ENCODE data around the gene TIAM1. TPM values are rescaled to one million over a fixed set of nuclear protein-coding genes. Genes with fewer than 3 reads are reported as not detected.

Gene TIAM1
- total RNA-seq, 1 donor from 2014 or later: 119 TPM

DNA sequence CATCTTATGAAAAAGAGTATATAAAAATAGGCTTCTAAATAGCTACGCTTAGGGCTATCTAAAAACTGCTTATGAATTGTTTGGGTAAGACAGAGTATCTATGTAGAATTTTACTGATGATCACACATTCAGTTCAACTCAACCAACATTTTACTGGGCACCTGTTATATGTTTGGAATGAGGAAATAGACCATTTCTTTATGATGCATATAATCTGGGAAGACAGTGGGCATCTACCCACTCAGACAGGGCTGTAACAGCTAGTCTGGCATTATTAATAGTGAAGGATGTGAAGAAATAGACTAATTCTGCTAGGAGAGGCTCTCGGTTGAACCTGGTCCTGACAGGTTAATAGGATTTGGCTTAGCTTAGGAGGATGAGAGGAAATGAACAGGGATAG lies 56.9 kb downstream of the TIAM1 start:
- intact Hi-C loops (cut with micrococcal nuclease): no loop called here
- peaks cover 17% of the 10 kb centered on the region for H3K9me3 Mint-ChIP-seq
- no peak overlapping the region for H3K4me3 Mint-ChIP-seq
- no peaks in the 10 kb centered on the region for H3K27me3 Mint-ChIP-seq (ENCODE audit: insufficient read depth)
- H3K4me1 Mint-ChIP-seq (ENCODE audit: low read depth): peaks cover 47% of the 10 kb centered on the region
- no peak overlapping the region for H3K27ac Mint-ChIP-seq
- DNase-seq (ENCODE audit: low spot score): no peak
- H3K36me3 Mint-ChIP-seq (ENCODE audit: low read depth): peaks cover 27% of the 10 kb centered on the region

GRCh38 chr21:31286621-31287020 lies 57.4 kb downstream of the TIAM1 start:
- Mint-ChIP-seq H3K9me3 (peaks cover 17% of the 10 kb centered on the region), H3K27me3 (ENCODE audit: insufficient read depth) (no peaks in the 10 kb centered on the region), H3K4me3 (no peak overlapping the region), H3K36me3 (ENCODE audit: low read depth) (peaks cover 22% of the 10 kb centered on the region), H3K4me1 (ENCODE audit: low read depth) (peaks cover 41% of the 10 kb centered on the region), H3K27ac (no peak overlapping the region)
- DNase-seq (ENCODE audit: low spot score): no peak
- intact Hi-C loops (cut with micrococcal nuclease): no loop called here

DNA sequence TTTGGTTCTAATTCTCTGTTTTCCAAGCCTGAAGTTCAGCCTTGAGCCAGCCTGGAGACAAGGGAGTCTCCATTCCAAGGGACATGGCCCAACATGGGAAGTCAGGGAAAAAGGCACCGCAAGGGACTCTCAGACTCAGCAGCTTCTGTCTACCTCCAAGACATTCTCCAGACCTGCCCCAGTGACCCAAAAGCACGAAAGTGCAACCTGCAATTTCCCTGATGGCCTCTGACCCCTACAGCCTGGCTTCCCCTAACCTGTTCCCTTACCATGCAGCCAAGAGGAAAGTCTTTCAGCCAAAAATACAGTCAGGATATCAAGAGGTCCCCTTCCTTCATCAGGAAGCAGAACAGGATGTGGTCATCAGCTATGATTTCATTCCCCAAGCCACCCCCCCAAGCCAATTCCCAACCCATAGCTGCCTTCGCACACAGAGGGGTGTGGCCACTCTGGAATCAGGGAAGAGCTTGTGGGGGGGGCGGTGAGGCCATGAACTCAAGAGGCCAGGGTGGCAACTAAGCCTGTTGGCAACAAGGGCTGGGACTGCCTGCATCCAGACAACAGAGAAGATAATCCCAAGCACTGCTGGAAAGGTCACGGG lies 59.2 kb downstream of the TIAM1 start:
- peaks cover 17% of the 10 kb centered on the region for H3K9me3 Mint-ChIP-seq
- DNase-seq (ENCODE audit: low spot score): no peak
- intact Hi-C loops (cut with micrococcal nuclease): no loop called here
- no peak overlapping the region for H3K27ac Mint-ChIP-seq
- H3K27me3 Mint-ChIP-seq (ENCODE audit: insufficient read depth): no peaks in the 10 kb centered on the region
- peaks cover 35% of the 10 kb centered on the region for H3K4me1 Mint-ChIP-seq (ENCODE audit: low read depth)
- H3K4me3 Mint-ChIP-seq: no peak overlapping the region
- peaks cover 25% of the 10 kb centered on the region for H3K36me3 Mint-ChIP-seq (ENCODE audit: low read depth)

- peaks cover 7% of the 10 kb centered on the region for H3K9me3 Mint-ChIP-seq
- no peak overlapping the region for H3K27ac Mint-ChIP-seq
- intact Hi-C loops (cut with micrococcal nuclease): loop anchor here (1.0 kb wide), 1 partner anchor 10 kb away; no protein-coding TSS in a partner anchor
- DNase-seq (ENCODE audit: low spot score): no peak
- peaks cover 18% of the 10 kb centered on the region for H3K36me3 Mint-ChIP-seq (ENCODE audit: low read depth)
- H3K4me1 Mint-ChIP-seq (ENCODE audit: low read depth): peaks cover 30% of the 10 kb centered on the region
- H3K4me3 Mint-ChIP-seq: no peak overlapping the region
- H3K27me3 Mint-ChIP-seq (ENCODE audit: insufficient read depth): no peaks in the 10 kb centered on the region
These were observed 61.0 kb downstream of the TIAM1 start for GRCh38 chr21:31283025-31283424.

- H3K4me1 Mint-ChIP-seq (ENCODE audit: low read depth): peaks cover 23% of the 10 kb centered on the region
- no peaks in the 10 kb centered on the region for H3K27me3 Mint-ChIP-seq (ENCODE audit: insufficient read depth)
- intact Hi-C loops (cut with micrococcal nuclease): no loop called here
- H3K4me3 Mint-ChIP-seq: no peak overlapping the region
- H3K36me3 Mint-ChIP-seq (ENCODE audit: low read depth): peaks cover 15% of the 10 kb centered on the region
- peaks cover 2% of the 10 kb centered on the region for H3K9me3 Mint-ChIP-seq
- no peak for DNase-seq (ENCODE audit: low spot score)
- no peak overlapping the region for H3K27ac Mint-ChIP-seq
These were observed 61.9 kb downstream of the TIAM1 start for GRCh38 chr21:31282095-31282709.

- Mint-ChIP-seq H3K27me3 (ENCODE audit: insufficient read depth) (no peaks in the 10 kb centered on the region), H3K4me1 (ENCODE audit: low read depth) (peaks cover 21% of the 10 kb centered on the region), H3K4me3 (no peak overlapping the region), H3K27ac (no peak overlapping the region), H3K9me3 (no peaks in the 10 kb centered on the region), H3K36me3 (ENCODE audit: low read depth) (peaks cover 14% of the 10 kb centered on the region)
- intact Hi-C loops (cut with micrococcal nuclease): no loop called here
- no peak for DNase-seq (ENCODE audit: low spot score)
These were observed 62.5 kb downstream of the TIAM1 start for GRCh38 chr21:31281561-31281960.

DNA sequence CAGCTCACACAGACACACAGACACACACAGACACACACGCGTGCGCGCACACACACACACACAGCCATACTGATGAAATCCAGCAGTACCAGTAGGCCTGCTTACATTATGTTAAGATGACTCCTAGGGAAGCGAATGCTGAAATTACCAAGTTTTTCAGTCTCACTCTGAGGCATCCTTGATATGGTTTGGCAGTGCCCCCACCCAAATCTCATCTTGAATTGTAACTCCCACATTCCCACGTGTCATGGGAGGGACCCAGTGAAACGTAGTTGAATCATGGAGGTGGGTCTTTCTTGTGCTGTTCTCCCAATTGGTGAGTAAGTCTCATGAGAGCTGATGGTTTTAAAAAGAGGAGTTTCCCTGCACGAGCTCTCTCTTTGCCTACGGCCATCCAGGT lies 64.1 kb downstream of the TIAM1 start:
- no peak overlapping the region for H3K27ac Mint-ChIP-seq
- no peak overlapping the region for H3K4me3 Mint-ChIP-seq
- H3K9me3 Mint-ChIP-seq: no peaks in the 10 kb centered on the region
- intact Hi-C loops (cut with micrococcal nuclease): no loop called here
- H3K27me3 Mint-ChIP-seq (ENCODE audit: insufficient read depth): no peaks in the 10 kb centered on the region
- H3K36me3 Mint-ChIP-seq (ENCODE audit: low read depth): peaks cover 17% of the 10 kb centered on the region
- H3K4me1 Mint-ChIP-seq (ENCODE audit: low read depth): peaks cover 16% of the 10 kb centered on the region
- no peak for DNase-seq (ENCODE audit: low spot score)

DNA sequence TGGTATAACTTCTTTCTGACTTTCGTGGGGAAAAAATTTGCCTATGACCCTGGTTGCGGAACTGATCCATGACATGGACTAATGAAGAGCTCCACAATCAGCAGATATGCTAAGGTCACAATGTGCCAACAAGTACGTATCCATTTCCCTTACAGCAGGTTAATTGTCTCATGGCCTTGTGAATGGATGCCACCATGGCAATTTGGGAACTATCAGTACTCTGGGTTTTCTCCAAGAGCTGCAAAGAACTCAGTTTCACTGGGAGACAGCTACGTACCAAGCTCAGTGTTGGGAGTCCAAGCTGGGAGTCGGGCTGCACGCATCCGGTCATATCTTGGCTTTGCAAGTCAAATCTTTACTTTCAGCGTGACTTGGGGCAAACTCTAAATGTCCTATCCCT lies 64.8 kb downstream of the TIAM1 start:
- Mint-ChIP-seq H3K27ac (no peak overlapping the region), H3K27me3 (ENCODE audit: insufficient read depth) (no peaks in the 10 kb centered on the region), H3K9me3 (no peaks in the 10 kb centered on the region), H3K36me3 (ENCODE audit: low read depth) (peaks cover 14% of the 10 kb centered on the region), H3K4me3 (no peak overlapping the region), H3K4me1 (ENCODE audit: low read depth) (peaks cover 12% of the 10 kb centered on the region)
- no peak for DNase-seq (ENCODE audit: low spot score)
- intact Hi-C loops (cut with micrococcal nuclease): no loop called here

DNA sequence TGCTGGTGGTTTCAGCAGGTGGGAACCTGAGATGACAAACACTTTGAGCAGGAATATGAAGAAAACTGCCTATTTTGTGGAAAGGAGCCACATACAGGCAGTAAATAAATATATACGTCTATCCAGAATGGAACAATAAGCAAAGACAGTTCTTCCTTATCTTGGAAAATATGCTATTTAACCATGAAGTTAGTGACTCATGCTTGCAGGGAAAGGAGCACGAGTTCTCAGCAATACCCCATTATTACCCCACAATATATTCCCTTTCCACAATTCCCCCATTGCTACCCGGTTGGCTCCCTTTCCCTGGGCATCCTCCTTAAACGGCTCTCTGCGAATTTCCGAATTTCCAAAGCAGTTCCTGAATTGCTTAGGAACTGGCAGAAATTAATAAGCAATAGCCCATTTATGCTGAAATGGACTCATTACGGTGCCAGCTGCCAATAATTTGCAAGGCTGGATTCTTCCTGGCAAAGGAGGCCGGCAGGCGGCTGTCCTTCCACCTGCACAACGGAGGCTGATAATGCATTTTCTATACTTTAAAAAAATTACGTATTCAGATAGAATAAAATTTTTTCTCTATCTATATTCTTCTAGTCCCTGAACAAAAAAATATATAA lies 65.4 kb downstream of the TIAM1 start:
- Mint-ChIP-seq H3K9me3 (peaks cover 2% of the 10 kb centered on the region), H3K4me1 (ENCODE audit: low read depth) (peaks cover 14% of the 10 kb centered on the region), H3K27ac (no peak overlapping the region), H3K4me3 (no peak overlapping the region), H3K27me3 (ENCODE audit: insufficient read depth) (no peaks in the 10 kb centered on the region), H3K36me3 (ENCODE audit: low read depth) (peaks cover 18% of the 10 kb centered on the region)
- DNase-seq (ENCODE audit: low spot score): no peak
- intact Hi-C loops (cut with micrococcal nuclease): no loop called here

DNA sequence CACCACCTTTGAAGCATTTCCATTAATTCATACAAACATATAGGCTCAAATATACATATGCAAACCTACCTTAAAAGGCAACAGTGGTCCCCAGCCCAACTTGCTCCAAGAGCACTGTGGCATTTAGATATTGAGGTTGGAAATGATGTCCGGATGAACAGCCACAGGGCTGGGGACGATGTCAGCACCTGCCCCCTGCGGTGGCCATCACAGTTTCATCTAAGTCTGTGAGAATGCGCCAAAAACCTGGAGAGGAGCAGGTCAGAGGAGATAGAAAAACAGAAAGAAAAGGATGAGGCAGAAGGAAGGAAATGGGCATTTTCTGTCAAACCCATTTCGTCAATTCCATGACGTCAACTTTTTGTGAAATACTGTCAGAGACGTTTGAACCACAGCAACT lies 67.4 kb downstream of the TIAM1 start:
- Mint-ChIP-seq H3K27ac (no peak overlapping the region), H3K9me3 (peaks cover 6% of the 10 kb centered on the region), H3K36me3 (ENCODE audit: low read depth) (peaks cover 27% of the 10 kb centered on the region), H3K27me3 (ENCODE audit: insufficient read depth) (no peaks in the 10 kb centered on the region), H3K4me3 (no peak overlapping the region), H3K4me1 (ENCODE audit: low read depth) (peaks cover 15% of the 10 kb centered on the region)
- intact Hi-C loops (cut with micrococcal nuclease): no loop called here
- no peak for DNase-seq (ENCODE audit: low spot score)

DNA sequence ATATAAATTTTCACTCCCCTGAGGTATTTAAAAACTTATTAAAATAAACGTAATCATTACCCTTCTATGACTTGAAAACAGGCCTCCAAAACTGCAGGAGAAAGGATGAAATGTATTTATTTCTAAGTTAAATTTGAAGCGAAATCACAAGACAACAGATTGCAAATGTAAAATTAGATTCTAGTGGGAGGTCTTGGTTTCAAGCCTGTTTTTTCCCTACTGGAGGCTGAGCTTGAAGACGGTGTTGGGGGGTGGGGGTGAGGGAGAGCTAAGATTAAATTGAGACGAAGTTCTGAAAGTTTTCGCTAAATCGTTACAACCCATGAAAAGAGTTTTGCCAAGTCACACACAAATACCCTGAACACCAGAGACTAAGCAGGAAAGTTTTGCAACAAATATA lies 68.2 kb downstream of the TIAM1 start:
- no peak for DNase-seq (ENCODE audit: low spot score)
- Mint-ChIP-seq H3K27ac (no peak overlapping the region), H3K4me3 (no peak overlapping the region), H3K36me3 (ENCODE audit: low read depth) (peaks cover 30% of the 10 kb centered on the region), H3K9me3 (peaks cover 6% of the 10 kb centered on the region), H3K27me3 (ENCODE audit: insufficient read depth) (no peaks in the 10 kb centered on the region), H3K4me1 (ENCODE audit: low read depth) (peaks cover 16% of the 10 kb centered on the region)
- intact Hi-C loops (cut with micrococcal nuclease): no loop called here

DNA sequence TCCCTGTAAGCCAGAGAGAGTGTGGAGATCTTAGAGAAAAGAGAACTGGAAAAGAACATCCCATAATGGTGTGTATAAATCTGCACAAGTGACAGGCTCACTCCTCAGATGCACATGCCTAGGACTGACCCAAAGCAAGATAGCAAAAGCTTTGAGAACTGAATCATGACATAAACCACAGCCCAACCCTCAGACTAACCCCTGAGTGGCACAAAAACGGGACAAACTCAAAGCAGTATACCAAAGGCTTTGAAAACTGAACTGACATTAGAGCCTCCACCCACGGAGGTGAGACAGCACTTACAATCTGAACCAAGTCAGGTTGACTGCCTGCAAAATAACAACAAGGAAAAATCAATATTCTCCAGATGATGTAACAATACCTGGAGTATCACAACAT lies 70.8 kb downstream of the TIAM1 start:
- peaks cover 31% of the 10 kb centered on the region for H3K36me3 Mint-ChIP-seq (ENCODE audit: low read depth)
- H3K27ac Mint-ChIP-seq: peak overlapping the region; percentile 46
- H3K9me3 Mint-ChIP-seq: peaks cover 6% of the 10 kb centered on the region
- intact Hi-C loops (cut with micrococcal nuclease): loop anchor here (1.0 to 2.0 kb wide), 3 partner anchors 10 to 82 kb away; no protein-coding TSS in a partner anchor
- no peak for DNase-seq (ENCODE audit: low spot score)
- peaks cover 23% of the 10 kb centered on the region for H3K4me1 Mint-ChIP-seq (ENCODE audit: low read depth)
- no peaks in the 10 kb centered on the region for H3K27me3 Mint-ChIP-seq (ENCODE audit: insufficient read depth)
- no peak overlapping the region for H3K4me3 Mint-ChIP-seq

GRCh38 chr21:31268090-31268489 lies 76.0 kb downstream of the TIAM1 start:
- Mint-ChIP-seq H3K36me3 (ENCODE audit: low read depth) (peaks cover 53% of the 10 kb centered on the region), H3K9me3 (no peaks in the 10 kb centered on the region), H3K27ac (no peak overlapping the region), H3K27me3 (ENCODE audit: insufficient read depth) (no peaks in the 10 kb centered on the region), H3K4me3 (no peak overlapping the region), H3K4me1 (ENCODE audit: low read depth) (peaks cover 42% of the 10 kb centered on the region)
- intact Hi-C loops (cut with micrococcal nuclease): no loop called here
- no peak for DNase-seq (ENCODE audit: low spot score)
